WTC11 (cell line): ENCODE measurements around the gene G3BP2. TPM values are rescaled to one million over a fixed set of nuclear protein-coding genes. Genes with fewer than 3 reads are reported as not detected.

ENCODE experiments used
- ATAC-seq: fragments of 200-7000 bp; cut with Tn5 transposase; 2 replicates; pipeline ENCODE4 v1.10.0; 2021; ENCODE audit warnings: mild to moderate bottlenecking, moderate library complexity
- CTCF ChIA-PET: fragments of 300-600 bp; sonication (Branson Sonifier 250); formaldehyde crosslinking; loops from one replicate; lab custom pipeline; 2021; ENCODE audit warnings: antibody characterized with exemption; lab: Charles Lee
- POLR2A ChIA-PET: fragments of 350-600 bp; sonication (Branson Sonifier 250); formaldehyde crosslinking; loops from one replicate; lab custom pipeline; 2021; ENCODE audit warnings: antibody characterized with exemption; lab: Charles Lee
- DNase-seq: peaks from one replicate; pipeline ENCODE4 v3.0.0; 2021; ENCODE audit warnings: low spot score
- H3K27ac Mint-ChIP-seq: 2 replicates; pipeline ENCODE4 v1.8.0; 2021; ENCODE audit warnings: mixed read lengths
- H3K27me3 Mint-ChIP-seq: 2 replicates; pipeline ENCODE4 v1.8.0; 2021; ENCODE audit warnings: low read depth, mild to moderate bottlenecking, moderate library complexity, mixed read lengths
- H3K36me3 Mint-ChIP-seq: 2 replicates; pipeline ENCODE4 v1.8.0; 2021; ENCODE audit warnings: mixed read lengths
- H3K4me1 Mint-ChIP-seq: 2 replicates; pipeline ENCODE4 v1.8.0; 2022; ENCODE audit warnings: mixed read lengths
- H3K4me3 Mint-ChIP-seq: 2 replicates; pipeline ENCODE4 v1.8.0; 2021; ENCODE audit warnings: mild to moderate bottlenecking, moderate library complexity, mixed read lengths
- H3K9me3 Mint-ChIP-seq: 2 replicates; pipeline ENCODE4 v1.8.0; 2021; ENCODE audit warnings: mixed read lengths
- ATF1 ChIP-seq: sonication (generic); formaldehyde crosslinking; IDR thresholded peaks from 2 replicates; pipeline ENCODE4 v1.8.1; 2023; ENCODE audit warnings: mild to moderate bottlenecking, moderate library complexity, missing genetic modification reagents
- ATF6 ChIP-seq: sonication (generic); formaldehyde crosslinking; IDR thresholded peaks from 2 replicates; pipeline ENCODE4 v1.8.1; 2023; ENCODE audit warnings: mild to moderate bottlenecking, missing genetic modification reagents
- CDX4 ChIP-seq: fragments of 250-450 bp; sonication (Bioruptor Pico); IDR thresholded peaks from 2 replicates; pipeline ENCODE4 v1.9.0; 2021; ENCODE audit warnings: moderate library complexity, mild to moderate bottlenecking, inconsistent platforms, borderline replicate concordance
- CREB1 ChIP-seq: sonication (generic); formaldehyde crosslinking; IDR thresholded peaks from 2 replicates; pipeline ENCODE4 v1.8.0; 2023; ENCODE audit warnings: mild to moderate bottlenecking, missing genetic modification reagents
- CREM ChIP-seq: sonication (generic); formaldehyde crosslinking; IDR thresholded peaks from 2 replicates; pipeline ENCODE4 v1.8.1; 2022; ENCODE audit warnings: mild to moderate bottlenecking, missing genetic modification reagents, moderate library complexity
- E2F4 ChIP-seq: sonication (generic); formaldehyde crosslinking; IDR thresholded peaks from 2 replicates; pipeline ENCODE4 v1.8.1; 2022; ENCODE audit warnings: low read depth, mild to moderate bottlenecking, moderate library complexity, missing genetic modification reagents, borderline replicate concordance
- E2F5 ChIP-seq: sonication (generic); formaldehyde crosslinking; IDR thresholded peaks from 2 replicates; pipeline ENCODE4 v1.8.1; 2022; ENCODE audit warnings: mild to moderate bottlenecking, moderate library complexity, missing genetic modification reagents
- ERG ChIP-seq: fragments of 250-450 bp; sonication (Bioruptor Pico); IDR thresholded peaks from 2 replicates; pipeline ENCODE4 v1.8.0; 2021; ENCODE audit warnings: mild to moderate bottlenecking
- ETV6 ChIP-seq: sonication (generic); formaldehyde crosslinking; IDR thresholded peaks from 2 replicates; pipeline ENCODE4 v1.8.1; 2022; ENCODE audit warnings: mild to moderate bottlenecking, missing genetic modification reagents
- HMGA2 ChIP-seq: fragments of 250-450 bp; sonication (Bioruptor Pico); IDR thresholded peaks from 2 replicates; pipeline ENCODE4 v1.4.0; 2021; ENCODE audit warnings: mild to moderate bottlenecking, moderate library complexity
- IRF1 ChIP-seq: sonication (generic); formaldehyde crosslinking; IDR thresholded peaks from 2 replicates; pipeline ENCODE4 v1.8.0; 2023; ENCODE audit warnings: missing genetic modification reagents
- NFATC4 ChIP-seq: fragments of 250-450 bp; sonication (Bioruptor Pico); IDR thresholded peaks from 2 replicates; pipeline ENCODE4 v1.9.0; 2021; ENCODE audit warnings: mild to moderate bottlenecking
- NFE2L1 ChIP-seq: sonication (generic); formaldehyde crosslinking; IDR thresholded peaks from 2 replicates; pipeline ENCODE4 v1.8.1; 2023; ENCODE audit warnings: missing genetic modification reagents
- NFYB ChIP-seq: sonication (generic); formaldehyde crosslinking; conservative IDR thresholded peaks from 2 replicates; pipeline ENCODE4 v1.8.0; 2022; ENCODE audit warnings: low read depth, missing genetic modification reagents
- NR1H2 ChIP-seq: sonication (generic); formaldehyde crosslinking; IDR thresholded peaks from 2 replicates; pipeline ENCODE4 v1.9.0; 2021; ENCODE audit warnings: mild to moderate bottlenecking, moderate library complexity, missing genetic modification reagents
- PRDM15 ChIP-seq: sonication (generic); formaldehyde crosslinking; IDR thresholded peaks from 2 replicates; pipeline ENCODE4 v1.8.0; 2022; ENCODE audit warnings: missing genetic modification reagents
- PRRX2 ChIP-seq: fragments of 250-450 bp; sonication (Bioruptor Pico); IDR thresholded peaks from 2 replicates; pipeline ENCODE4 v1.8.0; 2021; ENCODE audit warnings: mild to moderate bottlenecking
- TCF7 ChIP-seq: sonication (generic); formaldehyde crosslinking; IDR thresholded peaks from 2 replicates; pipeline ENCODE4 v1.8.0; 2022; ENCODE audit warnings: mild to moderate bottlenecking, low read depth, missing genetic modification reagents, moderate library complexity
- ZMAT4 ChIP-seq: fragments of 250-450 bp; sonication (Bioruptor Pico); IDR thresholded peaks from 2 replicates; pipeline ENCODE4 v1.9.0; 2021; ENCODE audit warnings: mild to moderate bottlenecking
- ZNF317 ChIP-seq: sonication (generic); formaldehyde crosslinking; IDR thresholded peaks from 2 replicates; pipeline ENCODE4 v1.8.1; 2023; ENCODE audit warnings: low read depth, mild to moderate bottlenecking, moderate library complexity, missing genetic modification reagents, borderline replicate concordance
- ZNF425 ChIP-seq: fragments of 250-450 bp; sonication (Bioruptor Pico); conservative IDR thresholded peaks from 2 replicates; pipeline ENCODE4 v1.9.0; 2021; ENCODE audit warnings: mild to moderate bottlenecking
- ZNF671 ChIP-seq: fragments of 250-450 bp; sonication (Bioruptor Pico); IDR thresholded peaks from 2 replicates; pipeline ENCODE4 v1.8.0; 2021; ENCODE audit warnings: mild to moderate bottlenecking
- total RNA-seq: library from RNA; stranded (reverse); gene quantifications from 3 replicates; pipeline ENCODE4 v1.2.3, GENCODE V29; 2021

G3BP2 gene
- total RNA-seq, 1 experiment from 2014 or later, result 284 TPM

GRCh38 chr4:75671802-75672421 is 1.3 kb downstream of the G3BP2 start (continued):
- TF ChIP-seq ATF6 (CRISPR knock-in tag) (no peak), IRF1 (CRISPR knock-in tag) (no peak), NFYB (CRISPR knock-in tag) (no peak), NFE2L1 (CRISPR knock-in tag) (no peak), CDX4 (CRISPR knock-in tag) (no peak)

GRCh38 chr4:75668596-75668995 is 4.6 kb downstream of the G3BP2 start:
- Mint-ChIP-seq H3K27ac (peak overlapping the region; percentile 20), H3K9me3 (no peaks in the 10 kb centered on the region), H3K27me3 (no peaks in the 10 kb centered on the region), H3K4me1 (peaks cover 63% of the 10 kb centered on the region), H3K36me3 (peaks cover 3% of the 10 kb centered on the region; the same call in 1 of the 2 replicates), H3K4me3 (peak overlapping the region; percentile 34)
- ChIA-PET POLR2A (interaction anchor here (2.1 kb wide), 1 partner anchor 56 kb away, joined by 8 read pairs; the partner anchor contains the start of gene USO1), CTCF (interaction anchor here (0.6 to 2.1 kb wide), 6 partner anchors 37 to 179 kb away, joined by 3 to 14 read pairs (median 4); partner anchors contain the start of gene USO1)
- DNase-seq (no peak), ATAC-seq (no peak)
- TF ChIP-seq HMGA2, result no peak
- no peak for TF ChIP-seq CDX4 (CRISPR knock-in tag)
- TF ChIP-seq E2F5 (CRISPR knock-in tag), result no peak
- no peak for TF ChIP-seq ZMAT4 (CRISPR knock-in tag)
- TF ChIP-seq ERG (CRISPR knock-in tag), result no peak
- TF ChIP-seq E2F4 (CRISPR knock-in tag), result no peak
- TF ChIP-seq ZNF425 (CRISPR knock-in tag), result no peak
- no peak for TF ChIP-seq ZNF317 (CRISPR knock-in tag)
- TF ChIP-seq CREB1 (CRISPR knock-in tag), result no peak
- no peak for TF ChIP-seq PRDM15 (CRISPR knock-in tag)
- TF ChIP-seq CREM (CRISPR knock-in tag), result no peak
- no peak for TF ChIP-seq TCF7 (CRISPR knock-in tag)
- no peak for TF ChIP-seq ETV6 (CRISPR knock-in tag)
- TF ChIP-seq NR1H2 (CRISPR knock-in tag), result no peak
- TF ChIP-seq ZNF671 (CRISPR knock-in tag), result no peak
- no peak for TF ChIP-seq PRRX2 (CRISPR knock-in tag)
- no peak for TF ChIP-seq ATF1 (CRISPR knock-in tag)
- TF ChIP-seq NFATC4 (CRISPR knock-in tag), result no peak
